HG02840 (cell line): ENCODE data around the gene HDAC2.
"Not testable (repeated sequence)": the region's sequence is repeated elsewhere in the genome, so short reads cannot be mapped to it uniquely, and the experiment has no call there.

Source experiments
- ATAC-seq: cut with Tn5 transposase; IDR thresholded peaks from one replicate; pipeline ENCODE4 v1.9.1; 2021; ENCODE audit warnings: mild to moderate bottlenecking, moderate library complexity, moderate number of reproducible peaks; ENCODE audit not compliant: unreplicated experiment, low FRiP score

The HDAC2 gene

GRCh38 chr6:113921299-113921904 lies 49.5 kb downstream of the HDAC2 start:
- ATAC-seq = no peak

GRCh38 chr6:113920663-113921267 lies 50.2 kb downstream of the HDAC2 start:
- no peak for ATAC-seq

- not testable (repeated sequence) for ATAC-seq
These were observed 60.7 kb downstream of the HDAC2 start for GRCh38 chr6:113910285-113910684.

- no peak for ATAC-seq
These were observed 61.6 kb downstream of the HDAC2 start for GRCh38 chr6:113909224-113909856.

DNA sequence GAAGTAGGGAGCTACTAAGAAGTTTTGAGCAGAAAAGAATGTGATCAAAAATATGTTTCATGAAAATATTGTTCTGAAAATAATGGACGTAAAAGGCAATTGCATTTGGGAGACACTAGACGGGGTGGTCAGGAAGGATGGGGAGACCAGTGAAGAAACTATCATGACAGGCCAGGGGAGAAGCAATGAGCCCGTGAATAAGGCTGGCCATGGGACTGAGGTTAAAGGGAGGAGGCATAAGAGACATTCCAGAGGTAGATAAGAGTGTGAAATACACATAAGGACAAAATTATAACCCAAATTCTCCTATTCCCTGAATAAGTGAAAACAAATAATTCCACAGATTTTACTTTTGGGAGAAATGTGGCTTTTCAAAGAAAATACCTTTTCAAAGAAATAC lies 62.1 kb downstream of the HDAC2 start:
- ATAC-seq = no peak

DNA sequence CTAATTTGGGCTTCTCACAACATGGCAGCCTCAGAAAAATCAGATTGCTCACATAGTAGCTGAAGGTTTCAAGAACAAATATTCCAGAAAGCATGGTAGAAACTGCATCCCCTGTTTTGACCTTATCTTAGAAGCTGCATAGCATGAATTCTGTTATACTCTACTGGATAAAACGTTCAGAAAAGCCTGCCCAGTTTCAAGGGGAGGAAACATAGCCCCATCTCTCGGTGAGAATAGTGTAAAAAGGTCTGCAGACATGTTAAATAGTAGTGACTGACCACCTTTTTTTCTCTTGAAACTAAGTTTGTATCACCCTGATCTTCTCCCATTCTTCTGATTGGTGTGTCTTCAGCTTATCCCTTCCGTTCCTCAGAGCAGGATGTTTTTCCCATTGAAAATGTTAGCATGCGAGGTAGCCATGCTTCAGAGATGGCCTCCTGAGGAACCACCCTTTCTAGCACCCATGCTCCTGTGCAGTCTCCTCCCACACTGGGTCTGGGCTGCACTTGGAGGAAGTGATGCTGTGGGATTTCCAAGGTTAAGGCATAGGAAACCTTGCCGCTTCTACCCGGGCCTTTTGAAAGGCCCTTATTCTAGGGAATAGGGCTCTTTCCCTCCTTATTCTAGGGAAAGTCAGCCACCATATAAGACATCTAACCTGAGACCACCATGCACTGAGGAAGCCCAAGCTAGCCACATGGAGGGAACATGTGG lies 63.7 kb downstream of the HDAC2 start:
- ATAC-seq = no peak

DNA sequence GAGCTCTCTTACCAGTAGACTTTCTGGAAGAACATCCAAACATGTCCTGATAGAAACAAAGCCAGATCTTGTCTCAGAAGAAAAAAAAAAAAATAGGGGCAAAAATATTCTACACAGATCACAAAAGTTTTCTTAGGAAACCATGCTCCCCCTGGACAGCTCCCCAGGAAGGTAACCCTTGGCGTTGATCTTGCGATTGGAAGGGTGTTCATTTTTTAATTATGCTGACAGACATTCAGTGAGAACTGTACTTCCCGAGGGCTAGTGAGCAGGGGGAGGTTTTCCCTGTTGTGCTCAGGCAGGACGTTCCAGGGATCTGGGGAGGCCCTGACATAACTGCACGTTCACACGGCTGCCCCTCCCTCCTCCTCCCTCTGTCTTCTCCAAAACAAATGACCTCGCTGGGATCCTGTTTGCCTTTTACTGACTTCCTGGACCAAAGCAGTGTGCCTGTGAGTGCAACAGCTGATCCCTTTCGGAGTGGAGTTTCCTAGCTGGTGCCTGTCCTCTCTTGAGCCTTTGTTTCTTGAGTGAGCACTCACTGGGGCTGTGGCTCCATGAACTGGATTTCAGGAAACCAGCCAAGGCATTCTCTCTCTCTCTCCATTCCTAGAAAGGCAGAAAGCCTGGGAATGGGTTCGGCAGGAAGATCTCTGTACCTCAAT lies 67.2 kb downstream of the HDAC2 start:
- ATAC-seq = no peak

GRCh38 chr6:113901482-113901881 lies 69.5 kb downstream of the HDAC2 start:
- ATAC-seq = no peak

GRCh38 chr6:113894712-113895674 lies 76.0 kb downstream of the HDAC2 start:
- no peak for ATAC-seq

DNA sequence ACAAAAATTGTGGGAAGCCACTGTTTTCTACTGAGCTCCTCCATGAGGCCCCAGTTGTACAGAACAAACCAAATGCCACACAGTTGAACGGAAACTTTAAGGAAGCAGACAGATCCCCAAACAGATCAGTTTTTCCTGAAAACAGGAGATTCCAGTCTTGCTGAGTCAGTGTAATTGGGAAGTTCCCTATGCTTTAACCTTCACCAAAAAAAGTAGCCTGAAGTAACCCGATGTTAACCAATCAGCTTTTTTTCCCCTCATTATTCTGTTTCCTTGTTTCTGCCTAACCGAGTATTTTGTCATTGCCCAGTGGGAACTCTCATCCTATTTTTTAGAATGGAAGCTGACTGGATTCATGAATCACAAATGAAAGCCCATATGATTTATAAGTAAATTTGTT lies 77.1 kb downstream of the HDAC2 start:
- ATAC-seq = no peak

DNA sequence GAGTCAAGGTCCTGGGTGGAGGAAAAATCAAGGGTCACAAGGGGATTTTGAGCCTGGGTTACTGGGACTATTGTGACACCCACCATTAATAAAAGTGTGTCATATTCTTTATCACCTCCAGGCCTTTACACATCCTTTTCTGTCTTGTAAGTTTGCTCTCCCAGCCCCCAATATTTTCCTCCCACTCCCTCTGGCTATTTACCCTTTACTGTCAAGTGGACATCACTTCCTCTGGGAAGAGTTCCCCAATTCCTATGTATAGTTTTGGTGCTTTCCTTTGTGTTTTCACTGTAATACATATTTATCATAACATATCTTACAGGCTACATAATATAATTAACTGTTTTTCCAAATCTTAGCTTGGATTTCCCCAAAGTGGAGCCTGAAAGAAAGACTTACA lies 77.5 kb downstream of the HDAC2 start:
- no peak for ATAC-seq

DNA sequence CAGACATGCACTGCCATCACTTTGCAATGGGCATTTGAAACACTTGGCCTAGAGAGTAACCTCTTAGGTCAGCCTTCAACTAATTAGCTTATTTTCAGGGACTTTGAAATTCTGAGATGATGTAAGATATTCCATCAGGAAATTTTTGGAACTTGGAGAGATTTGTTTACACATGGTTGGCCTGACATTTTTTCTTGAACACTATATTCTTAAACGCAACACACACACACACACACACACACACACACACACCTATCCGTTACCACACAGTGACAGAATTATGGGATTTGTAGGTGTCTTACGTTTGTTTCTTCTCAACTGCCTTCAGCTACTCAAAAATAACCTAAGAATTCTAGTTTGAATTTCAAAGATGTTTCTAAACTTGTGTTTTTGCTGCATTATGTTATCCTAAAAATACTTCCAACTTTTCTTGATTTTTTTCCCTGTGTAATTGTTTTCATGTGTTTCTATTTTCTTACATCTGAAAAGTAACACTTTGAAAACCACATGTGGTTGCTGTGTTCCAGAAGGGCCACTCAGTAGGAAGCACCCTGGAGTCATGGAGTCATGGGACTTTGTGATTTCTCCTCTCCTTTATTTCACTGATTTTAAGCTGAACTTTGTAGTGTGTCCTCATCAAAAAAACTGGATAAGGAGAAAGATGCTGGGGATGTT lies 81.9 kb downstream of the HDAC2 start:
- ATAC-seq = no peak

GRCh38 chr6:113888493-113888892 lies 82.5 kb downstream of the HDAC2 start:
- no peak for ATAC-seq

GRCh38 chr6:113886512-113886911 lies 84.4 kb downstream of the HDAC2 start:
- ATAC-seq = no peak

- ATAC-seq = no peak
These were observed 86.9 kb downstream of the HDAC2 start for GRCh38 chr6:113884011-113884410.
